Right cardiac atrium (tissue), 5 donors: ENCODE data around the gene PSTPIP1. TPM values are rescaled to one million over a fixed set of nuclear protein-coding genes. Genes with fewer than 3 reads are reported as not detected.

Source experiments
- ATAC-seq, 2 donors: fragments of 200-7000 bp; cut with Tn5 transposase; one replicate each; pipeline versions ENCODE4 v1.8.0 to v1.9.1; 2020; ENCODE audit warnings: moderate library complexity in 2 of 2, mild to moderate bottlenecking in 1 of 2
- DNase-seq, 3 donors: peaks; one replicate each; pipeline ENCODE4 v3.0.0-alpha.2; 2020
- H3K27ac ChIP-seq: one replicate; pipeline ENCODE4 v1.5.1; 2013; ENCODE audit warnings: mild to moderate bottlenecking, low read length, control low read depth, moderate library complexity
- H3K27me3 ChIP-seq: one replicate; pipeline ENCODE4 v1.6.1; 2013; ENCODE audit not compliant: control insufficient read depth, insufficient read depth
- H3K4me1 ChIP-seq: one replicate; pipeline ENCODE4 v1.6.1; 2013; ENCODE audit warnings: low read length; ENCODE audit not compliant: control insufficient read depth, insufficient read depth
- H3K4me3 ChIP-seq: one replicate; pipeline ENCODE4 v1.5.1; 2013; ENCODE audit warnings: low read length, control low read depth
- H3K9me3 ChIP-seq: one replicate; pipeline ENCODE4 v1.6.1; 2013; ENCODE audit warnings: low read length; ENCODE audit not compliant: control insufficient read depth
- WGBS: extraction: QIAGEN DNeasy Blood & Tissue Kit; methylation state at CpG from one replicate; pipeline ENCODE4 v1.1.7; 2013; 5-methylcytosine and 5-hydroxymethylcytosine counted together
- intact Hi-C, 4 donors: fragments of 100-400 bp; cut with DNase I; formaldehyde crosslinking; loops; one replicate each; pipeline versions ENCODE4 v1.11.0 to v1.14.0; 2022 to 2023
- polyA plus RNA-seq: library from polyadenylated mRNA; stranded (reverse); fragments of 200-250 nt; gene quantifications from one replicate; pipeline ENCODE4 v1.2.3, GENCODE V29; 2013
- total RNA-seq, 4 donors: library from RNA; stranded (reverse); fragmentation: NEBNext Ultra II Directional; extraction: Animal tissue kit (Norgen Biotek cat#: 25700); gene quantifications; one replicate each; pipeline ENCODE4 v1.2.1, GENCODE V29; 2021
- donor health status: healthy with polysubstance abuse.
- donor health status: DM: no; HTN: yes; CAD: no.
- donor health status: DM: no; HTN: no; CAD: no.
- donor health status: DM: no; HTN: yes; CAD: no; lungs with severe emphysema.
- donor health status: DM: yes; HTN: yes; CAD: no.

PSTPIP1 gene
- total and polyA plus RNA-seq, 5 donors, result 1.9 to 6.0 (median 5.0) TPM

DNA sequence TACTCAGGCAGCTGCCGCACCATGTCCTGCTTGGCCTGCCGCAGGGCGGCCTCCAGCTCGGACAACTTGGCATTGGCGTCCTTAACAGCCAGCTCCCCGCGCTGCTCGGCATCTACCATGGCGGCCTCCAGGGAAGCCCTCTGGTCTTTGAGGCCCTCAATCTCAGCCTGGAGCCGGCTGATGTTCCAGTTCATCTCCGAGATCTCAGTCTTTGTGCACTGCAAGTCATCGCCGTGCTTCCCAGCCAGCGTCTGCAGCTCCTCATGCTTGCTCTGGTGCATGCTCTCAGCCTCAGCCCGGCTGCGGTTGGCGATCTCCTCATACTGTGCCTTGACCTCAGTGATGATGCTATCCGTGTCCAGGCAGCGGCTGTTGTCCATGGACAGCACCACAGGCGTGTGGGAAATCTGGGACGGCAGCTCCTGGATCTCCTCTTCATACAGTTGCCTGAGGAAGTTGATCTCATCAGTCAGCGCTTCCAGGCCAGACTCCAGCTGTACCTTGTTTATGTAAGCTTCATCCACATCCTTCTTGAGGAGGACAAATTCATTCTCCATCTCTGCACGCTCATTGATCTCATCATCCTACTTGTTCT lies 15.5 kb upstream of the PSTPIP1 start:
- ATAC-seq (no peak), DNase-seq (peak in 1 of 3 donors; percentile 39)
- Histone ChIP-seq H3K4me3 (no peak overlapping the region), H3K9me3 (no peaks in the 10 kb centered on the region), H3K27me3 (no peaks in the 10 kb centered on the region), H3K4me1 (no peaks in the 10 kb centered on the region), H3K27ac (no peak overlapping the region)
- WGBS, result 90% methylated on average over 23 of the region's 23 CpGs
- intact Hi-C loops, result no loop called here

DNA sequence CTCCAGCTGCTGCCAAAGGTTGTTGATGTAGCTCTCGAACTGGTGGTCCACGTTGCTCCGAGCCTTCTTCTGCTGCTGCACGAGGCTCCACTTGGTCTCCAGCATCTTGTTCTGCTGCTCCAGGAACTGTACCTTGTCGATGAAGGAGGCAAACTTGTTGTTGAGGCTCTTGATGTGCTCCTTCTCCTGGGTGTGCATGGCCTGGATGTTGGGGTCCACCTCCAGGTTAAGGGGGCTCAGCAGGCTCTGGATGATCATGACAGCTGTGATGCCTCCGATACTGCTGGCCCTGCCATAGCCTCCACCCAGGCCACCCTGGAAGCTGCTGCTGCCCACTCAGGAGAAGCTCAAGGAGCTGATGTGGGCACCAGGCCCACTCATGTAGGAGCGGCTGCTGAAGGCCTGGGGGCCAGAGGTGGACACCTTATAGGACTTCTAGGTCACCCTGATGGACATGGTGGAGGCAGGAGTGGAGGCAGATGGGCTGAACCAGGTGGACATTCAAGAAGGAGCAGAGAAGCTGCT lies 14.9 kb upstream of the PSTPIP1 start:
- 91% methylated on average over 7 of the region's 7 CpGs for WGBS
- H3K4me1 ChIP-seq, result no peaks in the 10 kb centered on the region
- no peaks in the 10 kb centered on the region for H3K9me3 ChIP-seq
- no peaks in the 10 kb centered on the region for H3K27me3 ChIP-seq
- DNase-seq (no peak), ATAC-seq (no peak)
- no peak overlapping the region for H3K27ac ChIP-seq
- H3K4me3 ChIP-seq, result no peak overlapping the region
- intact Hi-C loops, result no loop called here

DNA sequence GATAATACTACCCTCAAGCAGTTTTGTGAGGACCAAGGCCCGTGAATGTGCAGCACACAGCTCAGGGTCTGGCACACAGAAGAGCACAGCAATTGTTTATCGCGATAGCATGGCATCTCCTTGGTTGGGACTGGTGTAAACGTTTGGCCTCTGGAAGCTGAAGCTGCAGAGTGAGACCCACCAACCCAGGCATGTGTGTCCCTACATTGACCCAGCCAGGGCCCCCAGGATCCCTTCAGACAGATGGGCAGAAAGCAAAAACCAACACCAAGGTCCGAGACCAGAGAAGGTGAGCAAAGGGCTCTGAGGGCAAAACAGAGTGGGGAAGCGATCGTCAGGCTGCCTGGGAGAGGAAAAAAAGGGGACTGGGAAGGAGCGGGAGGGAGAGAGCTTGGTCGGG lies 12.6 kb upstream of the PSTPIP1 start:
- DNase-seq (no peak), ATAC-seq (no peak)
- intact Hi-C loops, result no loop called here
- Histone ChIP-seq H3K4me3 (no peak overlapping the region), H3K27me3 (no peaks in the 10 kb centered on the region), H3K4me1 (no peaks in the 10 kb centered on the region), H3K9me3 (no peaks in the 10 kb centered on the region), H3K27ac (no peak overlapping the region)
- 91% methylated on average over 9 of the region's 9 CpGs for WGBS

DNA sequence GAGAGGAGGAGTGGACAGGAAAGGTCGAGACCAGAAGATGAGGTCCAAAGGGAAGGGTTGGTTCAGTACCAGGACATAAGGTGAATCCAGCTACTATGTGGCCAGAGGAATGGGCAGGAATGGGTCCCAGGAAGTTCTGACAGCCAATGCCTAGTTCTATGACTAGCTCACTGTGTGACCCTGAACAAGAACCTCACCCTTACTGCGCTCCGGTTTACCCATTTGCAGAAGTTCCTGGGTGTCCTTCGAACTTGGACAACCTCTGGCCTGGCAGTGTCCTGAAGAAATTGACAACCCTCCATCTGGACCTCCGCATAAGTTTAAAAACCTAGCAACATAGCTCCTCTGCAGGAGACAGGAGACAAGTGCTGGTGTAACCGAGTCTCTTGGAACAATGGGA lies 12.2 kb upstream of the PSTPIP1 start:
- ATAC-seq (no peak), DNase-seq (no peak)
- Histone ChIP-seq H3K27me3 (no peaks in the 10 kb centered on the region), H3K4me3 (no peak overlapping the region), H3K9me3 (no peaks in the 10 kb centered on the region), H3K4me1 (no peaks in the 10 kb centered on the region), H3K27ac (no peak overlapping the region)
- WGBS, result 81% methylated on average over 6 of the region's 6 CpGs
- intact Hi-C loops, result no loop called here

DNA sequence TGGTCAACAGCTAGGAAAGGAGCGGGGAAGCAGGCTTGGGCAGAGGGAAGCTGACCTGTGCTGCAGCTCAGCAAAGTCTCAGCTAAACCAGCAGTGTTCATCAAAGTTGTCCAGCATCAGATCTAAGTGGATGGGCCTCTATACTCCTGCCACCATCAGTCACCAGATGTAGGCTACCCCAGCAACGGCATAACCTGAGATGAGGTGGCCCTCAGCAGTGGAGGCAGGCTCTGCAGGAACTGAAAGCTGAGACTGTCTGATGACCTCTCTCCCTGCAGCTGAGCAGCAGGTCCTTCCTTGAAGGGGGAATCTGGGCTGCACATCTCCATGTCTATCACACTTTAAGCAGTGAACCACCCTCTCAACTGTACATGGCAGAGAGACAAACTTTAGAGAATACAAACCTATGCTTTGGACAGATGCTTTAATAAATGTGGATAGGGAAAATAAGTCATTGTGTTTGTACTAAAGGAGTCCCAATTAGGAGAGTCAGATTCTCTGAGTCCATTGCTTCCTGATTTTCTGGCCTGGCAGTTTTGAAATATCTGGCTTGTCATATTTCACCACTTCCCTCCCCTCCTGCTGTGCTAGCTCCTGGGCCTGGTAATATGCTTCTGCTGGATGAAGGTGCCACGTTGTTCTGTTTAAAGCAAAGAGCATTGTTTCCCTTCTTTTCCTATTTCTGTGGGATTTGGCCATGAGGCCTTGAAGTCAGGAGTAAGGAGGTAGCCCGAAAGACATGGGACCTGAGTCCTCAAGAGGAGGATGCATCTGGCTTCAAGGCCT lies 11.1 kb upstream of the PSTPIP1 start:
- ATAC-seq (peak in 1 of 2 donors; percentile 8), DNase-seq (no peak)
- Histone ChIP-seq H3K9me3 (no peaks in the 10 kb centered on the region), H3K27ac (peak overlapping the region; percentile 28), H3K4me1 (no peaks in the 10 kb centered on the region), H3K4me3 (no peak overlapping the region), H3K27me3 (no peaks in the 10 kb centered on the region)
- 74% methylated on average over 4 of the region's 4 CpGs for WGBS
- intact Hi-C loops, result no loop called here

DNA sequence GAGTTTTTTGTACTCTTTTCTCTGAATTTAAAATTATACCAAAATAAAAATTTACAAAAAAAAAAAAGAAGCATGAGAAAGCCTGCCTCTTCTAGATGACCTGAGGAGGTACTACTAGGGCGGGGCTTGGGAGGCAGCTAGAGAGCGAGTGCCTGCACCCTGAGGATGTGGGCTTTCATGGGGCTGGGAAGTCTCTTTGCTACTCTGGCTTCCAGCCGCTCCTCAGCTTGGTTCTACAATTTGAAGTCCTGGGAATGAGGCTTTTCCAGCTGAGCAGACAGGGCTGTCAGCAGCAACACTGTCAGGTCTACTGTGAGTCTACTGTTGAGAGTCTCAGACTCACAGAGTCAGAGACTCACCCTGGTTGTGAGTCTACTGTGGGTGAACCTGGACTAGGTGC lies 8.2 kb upstream of the PSTPIP1 start:
- DNase-seq, result no peak
- 84% methylated on average over 3 of the region's 3 CpGs for WGBS
- H3K4me1 ChIP-seq, result peaks cover 3% of the 10 kb centered on the region
- no peak overlapping the region for H3K27ac ChIP-seq
- no peak overlapping the region for H3K4me3 ChIP-seq
- intact Hi-C loops, result no loop called here
- no peaks in the 10 kb centered on the region for H3K9me3 ChIP-seq
- no peaks in the 10 kb centered on the region for H3K27me3 ChIP-seq
- no peak for ATAC-seq

DNA sequence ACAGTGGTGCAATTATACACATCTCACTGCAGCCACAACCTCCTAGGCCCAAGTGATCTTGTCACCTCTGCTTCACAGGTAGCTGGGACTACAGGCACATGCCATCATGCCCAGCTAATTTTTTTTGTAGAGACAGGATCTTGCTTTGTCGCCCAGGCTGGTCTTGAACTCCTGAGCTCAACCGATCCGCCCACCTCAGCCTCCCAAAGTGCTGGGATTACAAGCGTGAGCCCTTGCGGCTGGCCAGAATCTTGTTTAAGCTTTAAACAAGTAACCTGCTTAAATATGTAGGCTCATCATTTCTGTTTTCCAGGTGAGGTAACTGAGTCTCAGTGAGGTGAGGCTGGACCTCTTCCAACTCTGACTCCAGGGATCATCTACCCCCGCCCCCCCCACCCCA lies 7.7 kb upstream of the PSTPIP1 start:
- Histone ChIP-seq H3K27me3 (no peaks in the 10 kb centered on the region), H3K9me3 (no peaks in the 10 kb centered on the region), H3K4me3 (no peak overlapping the region), H3K4me1 (peaks cover 3% of the 10 kb centered on the region), H3K27ac (no peak overlapping the region)
- intact Hi-C loops, result no loop called here
- 94% methylated on average over 6 of the region's 6 CpGs for WGBS
- DNase-seq, result no peak
- ATAC-seq, result no peak

DNA sequence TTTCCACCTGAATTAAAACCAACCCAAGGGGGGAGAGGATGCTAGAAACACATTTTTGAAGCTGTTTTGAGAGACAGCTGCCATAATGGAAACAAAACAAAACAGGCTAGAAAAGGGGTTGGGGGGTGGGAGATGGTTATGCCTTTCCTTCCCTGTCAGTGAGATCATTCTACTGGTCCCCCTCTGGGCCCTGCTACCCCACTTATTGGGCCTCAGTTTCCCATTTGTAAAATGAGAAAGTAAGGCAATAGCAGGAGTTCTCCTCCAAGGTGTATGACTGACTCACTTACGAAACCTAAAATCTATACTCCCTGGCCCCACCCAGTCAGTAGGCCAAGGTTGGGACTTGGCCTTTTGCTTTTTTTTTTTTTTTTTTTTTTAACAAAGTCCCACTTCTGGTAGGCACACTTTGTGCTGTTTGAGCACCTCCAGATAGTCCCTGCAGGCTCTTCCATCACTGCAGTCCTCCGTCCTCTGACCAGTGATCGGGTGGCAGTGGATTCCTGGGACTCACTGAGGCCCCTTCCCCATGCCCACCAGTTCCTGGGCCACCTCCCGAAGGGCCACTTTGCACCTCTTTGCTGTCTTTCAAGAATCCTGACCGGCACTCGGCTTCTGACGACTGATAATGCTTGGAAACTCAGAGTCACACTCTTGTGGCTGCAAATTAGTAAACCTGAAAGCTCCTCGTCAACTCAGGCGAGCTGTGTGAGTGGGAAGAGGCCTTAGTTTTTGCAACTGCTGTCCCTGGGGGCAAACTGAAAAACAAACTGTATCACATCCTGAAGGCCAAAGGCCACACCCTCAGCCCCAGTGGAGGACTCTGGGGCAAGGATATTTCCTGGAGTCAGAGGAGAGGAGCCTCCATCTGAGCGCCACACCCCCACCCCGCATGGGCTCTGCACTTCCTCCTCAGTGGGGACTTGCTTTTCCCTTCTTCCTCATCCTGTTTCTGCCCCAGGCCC lies 6.7 kb upstream of the PSTPIP1 start:
- ATAC-seq (peak; percentile 78 to 87), DNase-seq (peak; percentile 70 to 89 (median 88))
- peaks cover 3% of the 10 kb centered on the region for H3K4me1 ChIP-seq
- no peaks in the 10 kb centered on the region for H3K27me3 ChIP-seq
- peak overlapping the region; percentile 25 for H3K27ac ChIP-seq
- no peaks in the 10 kb centered on the region for H3K9me3 ChIP-seq
- WGBS, result 56% methylated on average over 11 of the region's 11 CpGs
- intact Hi-C loops, result no loop called here
- no peak overlapping the region for H3K4me3 ChIP-seq

DNA sequence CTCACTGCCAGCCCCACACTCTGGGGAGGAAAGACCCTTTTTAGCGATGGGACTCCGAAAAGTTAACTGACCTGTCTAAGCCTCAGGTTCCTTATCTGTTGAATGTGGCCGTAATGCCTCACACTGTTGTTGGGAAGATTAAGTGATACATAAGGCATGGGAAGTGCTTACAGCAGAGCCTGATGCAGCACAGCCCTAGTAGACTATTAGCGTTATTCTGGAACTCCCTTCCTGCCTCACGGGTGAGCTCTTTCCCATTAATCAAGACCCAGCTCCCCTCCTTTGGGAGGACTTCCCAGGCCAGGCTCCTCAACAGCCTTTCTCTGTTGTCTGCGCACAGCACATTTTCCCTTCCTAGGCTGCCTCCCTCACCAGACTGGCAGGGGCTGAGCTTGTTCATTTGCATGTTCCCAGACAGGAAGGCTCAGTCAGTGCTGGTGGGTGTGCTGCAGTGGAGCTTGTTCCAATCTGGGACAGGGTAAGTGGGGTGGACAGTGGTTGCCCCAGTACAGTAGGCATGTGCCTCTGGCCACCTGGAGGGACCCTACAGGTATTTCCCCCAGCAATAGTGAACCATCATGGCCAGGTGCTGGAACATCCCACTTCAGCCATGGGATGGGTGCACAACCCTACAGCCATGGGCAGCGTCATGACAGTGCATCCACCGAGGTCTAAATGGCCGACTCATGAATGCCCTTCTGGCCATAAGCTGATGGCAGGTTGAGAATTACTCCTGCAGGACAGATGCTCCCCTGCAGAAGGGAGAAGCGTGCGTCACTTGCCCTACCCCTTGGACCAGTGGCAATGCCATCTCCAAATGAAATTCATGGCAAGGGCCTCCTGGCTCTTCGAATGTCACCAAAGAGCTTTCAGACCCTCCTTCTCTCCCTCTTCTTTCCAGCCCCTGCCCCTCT lies 5.8 kb upstream of the PSTPIP1 start:
- intact Hi-C loops, result no loop called here
- no peaks in the 10 kb centered on the region for H3K27me3 ChIP-seq
- DNase-seq, result peak in 1 of 3 donors; percentile 34
- H3K4me3 ChIP-seq, result no peak overlapping the region
- peaks cover 3% of the 10 kb centered on the region for H3K4me1 ChIP-seq
- H3K9me3 ChIP-seq, result no peaks in the 10 kb centered on the region
- WGBS, result 68% methylated on average over 12 of the region's 12 CpGs
- H3K27ac ChIP-seq, result peak overlapping the region; percentile 33
- peak; percentile 61 to 80 for ATAC-seq

DNA sequence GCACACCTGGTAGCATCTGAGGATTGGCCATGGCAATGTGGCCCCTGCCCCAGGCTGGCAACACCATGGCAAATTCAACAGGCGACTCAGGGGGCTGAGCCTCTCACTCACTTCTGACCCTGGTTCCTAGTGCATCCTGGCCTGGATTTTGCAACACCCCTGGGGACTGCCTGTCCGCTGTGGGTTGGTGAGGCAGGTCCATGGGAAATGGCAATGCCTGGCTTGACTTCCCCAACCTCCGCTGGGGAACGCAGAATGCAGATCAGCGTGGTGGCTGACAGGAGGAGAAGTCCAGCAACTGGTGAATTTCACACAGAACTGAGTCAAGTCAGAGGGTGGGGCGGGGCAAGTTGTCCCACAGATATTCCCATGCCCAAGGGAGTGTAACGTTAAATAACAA lies 3.9 kb upstream of the PSTPIP1 start:
- no peaks in the 10 kb centered on the region for H3K9me3 ChIP-seq
- no peaks in the 10 kb centered on the region for H3K27me3 ChIP-seq
- no peak overlapping the region for H3K27ac ChIP-seq
- intact Hi-C loops, result no loop called here
- 77% methylated on average over 7 of the region's 7 CpGs for WGBS
- peaks cover 3% of the 10 kb centered on the region for H3K4me1 ChIP-seq
- no peak overlapping the region for H3K4me3 ChIP-seq
- DNase-seq (peak in 1 of 3 donors; percentile 68), ATAC-seq (no peak)
